NCI-H2107 (cell line): ENCODE results near the gene APOE.
A peak's percentile ranks its signal among the peaks of the same experiment; 100 is the strongest.
"Not testable (repeated sequence)": the region's sequence is repeated elsewhere in the genome, so short reads cannot be mapped to it uniquely, and the experiment has no call there.

Experiments
- DNase-seq: peaks from one replicate; lab custom pipeline; 2025; lab: John Stamatoyannopoulos, UW

APOE gene

GRCh38 chr19:44884566-44884965 is 21.0 kb upstream of the APOE start:
- no peak for DNase-seq

- DNase-seq: no peak
Observed at GRCh38 chr19:44886141-44886540, 19.5 kb upstream of the APOE start.

- no peak for DNase-seq
Observed at GRCh38 chr19:44887648-44888047, 17.9 kb upstream of the APOE start.

- not testable (repeated sequence) for DNase-seq
Observed at GRCh38 chr19:44888335-44888734, 17.3 kb upstream of the APOE start.

- DNase-seq: no peak
Observed at GRCh38 chr19:44889830-44890365, 15.7 kb upstream of the APOE start.

GRCh38 chr19:44890366-44891015 is 15.1 kb upstream of the APOE start:
- peak; percentile 100 for DNase-seq

GRCh38 chr19:44891016-44891882 is 14.3 kb upstream of the APOE start, which contains the start of gene TOMM40:
Gene TOMM40, plus strand, starts transcription at chr19:44891254. Its CDS starts 162 bp downstream, at chr19:44891416.
- peak; percentile 100 for DNase-seq

- DNase-seq: no peak
Observed at GRCh38 chr19:44892932-44893331, 12.7 kb upstream of the APOE start.

- DNase-seq: no peak
Observed at GRCh38 chr19:44893332-44894051, 12.1 kb upstream of the APOE start.

GRCh38 chr19:44894052-44894400 is 11.6 kb upstream of the APOE start:
- no peak for DNase-seq

GRCh38 chr19:44894946-44895345 is 10.7 kb upstream of the APOE start:
- DNase-seq: no peak

GRCh38 chr19:44897835-44898234 is 7.8 kb upstream of the APOE start:
- no peak for DNase-seq

- no peak for DNase-seq
Observed at GRCh38 chr19:44900328-44901244, 5.0 kb upstream of the APOE start.

- DNase-seq: no peak
Observed at GRCh38 chr19:44903216-44903601, 2.4 kb upstream of the APOE start.

- no peak for DNase-seq
Observed at GRCh38 chr19:44903602-44904425, 1.8 kb upstream of the APOE start.

GRCh38 chr19:44904426-44904994 is 1.1 kb upstream of the APOE start:
- no peak for DNase-seq

GRCh38 chr19:44907613-44908012 is 2.0 kb downstream of the APOE start:
- no peak for DNase-seq

GRCh38 chr19:44908074-44908835 is 2.7 kb downstream of the APOE start:
- no peak for DNase-seq

- DNase-seq: no peak
Observed at GRCh38 chr19:44908836-44909261, 3.3 kb downstream of the APOE start.
